ENCODE data around the gene KRT86. TPM values are rescaled to one million over a fixed set of nuclear protein-coding genes. Genes with fewer than 3 reads are reported as not detected.

Gene KRT86
- total and polyA plus RNA-seq, 2 of the 8 experiments (the other 6 are each of a cell fraction or from before 2014, with no cell fraction given): 0.12 TPM; not detected in 1

DNA sequence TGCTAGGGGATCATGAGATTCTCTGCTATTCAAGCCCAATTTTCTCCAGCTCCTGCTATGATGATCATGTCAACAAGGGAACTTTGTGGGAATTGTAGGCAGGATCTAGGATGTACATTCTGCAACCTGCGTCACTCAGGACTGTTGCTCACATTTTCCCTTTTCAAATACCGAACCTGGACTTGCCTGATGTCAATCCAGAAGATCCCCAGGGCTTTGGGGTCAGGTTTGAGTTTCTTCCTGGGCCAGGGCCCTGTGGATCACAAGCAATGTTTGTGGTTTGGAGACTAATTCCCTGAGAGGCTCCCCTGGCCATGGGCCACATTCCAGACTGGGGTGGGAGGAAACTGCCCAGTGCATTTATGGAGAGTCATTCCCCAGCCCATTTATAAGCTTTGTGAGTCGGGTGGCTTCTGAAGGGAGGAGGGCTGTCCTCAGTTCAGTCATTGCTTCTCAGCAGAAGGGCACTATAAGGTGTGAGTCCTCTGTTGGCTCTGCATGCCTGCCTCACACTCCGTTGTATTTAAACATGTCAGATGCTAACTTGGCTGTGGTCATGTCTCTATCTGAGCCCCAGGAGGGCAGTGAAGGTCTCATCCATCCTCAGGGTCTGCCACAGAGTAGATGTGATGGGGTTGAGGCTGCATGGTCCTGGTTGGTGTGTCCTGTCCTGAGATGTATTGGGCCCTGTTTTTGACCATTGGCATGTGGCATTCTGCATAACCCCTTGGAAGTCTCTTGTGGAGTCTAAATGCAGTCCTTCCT is 6.5 kb downstream of the KRT86 start:
- Histone ChIP-seq H3K79me2 (ENCODE audit: control insufficient read depth in 1 of 2, insufficient read depth in 2 of 2, low read length in 2 of 2) (no peaks in the 10 kb centered on the region), H3K56ac (replicated peaks; ENCODE audit: insufficient read length, low read depth, low read length) (no peak overlapping the region), H3K9ac (replicated peaks in 1 of 4; ENCODE audit: extremely low read depth in 1 of 4, low read depth in 3 of 4, low read length in 3 of 4) (no peak overlapping the region), H3K14ac (ENCODE audit: insufficient read length) (no peak overlapping the region), H2BK15ac (ENCODE audit: low read length) (no peak overlapping the region), H2BK5ac (ENCODE audit: low read depth, low read length) (no peak overlapping the region), H3K23me2 (ENCODE audit: low read depth, low read length) (peaks cover 4% of the 10 kb centered on the region; the same call in 1 of the 2 replicates), H3K18ac (ENCODE audit: extremely low read depth, low read length) (no peak overlapping the region), H2BK20ac (ENCODE audit: low read length) (no peak overlapping the region), H3K27me3 (replicated peaks in 1 of 4; ENCODE audit: control insufficient read depth in 3 of 4, extremely low read depth in 1 of 4, insufficient read depth in 3 of 4, low read length in 3 of 4) (peaks cover 0 to 12% (median 5%) of the 10 kb centered on the region in 4 experiments; a peak in 4 of 7 replicates), H3K4me1 (replicated peaks in 1 of 4; ENCODE audit: control insufficient read depth in 3 of 4, insufficient read depth in 4 of 4, low read length in 3 of 4) (peaks cover 0 to 4% (median 0%) of the 10 kb centered on the region in 4 experiments; a peak in 1 of 7 replicates), H3K9me3 (ENCODE audit: insufficient read depth in 2 of 2, low read depth in 1 of 2, low read length in 1 of 2) (no peaks in the 10 kb centered on the region), H3K4me3 (ENCODE audit: extremely low read depth in 1 of 4, insufficient read depth in 2 of 4, low read depth in 3 of 4, low read length in 4 of 4) (no peak overlapping the region), H3K23ac (ENCODE audit: insufficient read length) (no peak overlapping the region), H3K36me3 (ENCODE audit: control insufficient read depth in 2 of 4, insufficient read depth in 4 of 4, low read length in 3 of 4) (no peaks in the 10 kb centered on the region), H3K4me2 (ENCODE audit: insufficient read depth in 1 of 2, low read depth in 2 of 2, low read length in 2 of 2) (no peak overlapping the region), H3K79me1 (ENCODE audit: low read depth, low read length) (no peaks in the 10 kb centered on the region; the same call in 1 of the 2 replicates), H2AFZ (ENCODE audit: low read length) (no peak overlapping the region), H3K27ac (ENCODE audit: low read depth, low read length) (no peak overlapping the region), H4K5ac (ENCODE audit: insufficient read length, low read depth, low read length) (no peak overlapping the region), H4K20me1 (replicated peaks in 1 of 2; ENCODE audit: control insufficient read depth in 1 of 2, insufficient read depth in 2 of 2, low read length in 2 of 2) (no peaks in the 10 kb centered on the region), H4K91ac (replicated peaks; ENCODE audit: insufficient read length, low read length) (no peak overlapping the region), H4K8ac (ENCODE audit: extremely low read depth, insufficient read depth, low read length) (no peak overlapping the region), H2AK5ac (ENCODE audit: low read depth, low read length) (no peak overlapping the region), H2BK120ac (replicated peaks; ENCODE audit: low read depth, low read length) (no peak overlapping the region), H3K4ac (replicated peaks; ENCODE audit: insufficient read length, low read depth, low read length) (no peak overlapping the region), H2BK12ac (ENCODE audit: low read depth, low read length) (no peak overlapping the region)
- WGBS, 2 experiments (ENCODE audit: extremely low coverage in 1 of 2, insufficient coverage in 1 of 2, insufficient read length in 1 of 2, insufficient replicate concordance in 2 of 2, low coverage in 1 of 2, low lambda C conversion rate in 2 of 2, missing lambda C conversion rate in 1 of 2): 73% methylated on average over 4 of the region's 4 CpGs; no CpG with 5 or more reads in 1 of the 2 experiments
- POLR2A ChIA-PET (ENCODE audit: partially characterized antibody): no interaction called here
- FAIRE-seq (no peak), DNase-seq (ENCODE audit: low read depth in 1 of 2, low spot score in 2 of 2) (no peak)
- TF ChIP-seq CREB1 (IDR thresholded peaks at IDR 0.05) (no peak), POLR2A (IDR thresholded peaks at IDR 0.05; ENCODE audit: control extremely low read depth in 1 of 2, low read depth in 2 of 2, low read length in 2 of 2) (no peak), POLR2AphosphoS5 (IDR thresholded peaks at IDR 0.05; ENCODE audit: low read depth, low read length) (no peak), ZNF274 (IDR thresholded peaks at IDR 0.05; ENCODE audit: borderline replicate concordance, extremely low read depth, low read length) (no peak), KDM5A (IDR thresholded peaks at IDR 0.05; ENCODE audit: low read length) (no peak), MAFK (IDR thresholded peaks at IDR 0.05; ENCODE audit: low read depth, low read length) (no peak), JUND (IDR thresholded peaks at IDR 0.05; ENCODE audit: low read length) (no peak)
- TF ChIP-seq, protein P1, sequence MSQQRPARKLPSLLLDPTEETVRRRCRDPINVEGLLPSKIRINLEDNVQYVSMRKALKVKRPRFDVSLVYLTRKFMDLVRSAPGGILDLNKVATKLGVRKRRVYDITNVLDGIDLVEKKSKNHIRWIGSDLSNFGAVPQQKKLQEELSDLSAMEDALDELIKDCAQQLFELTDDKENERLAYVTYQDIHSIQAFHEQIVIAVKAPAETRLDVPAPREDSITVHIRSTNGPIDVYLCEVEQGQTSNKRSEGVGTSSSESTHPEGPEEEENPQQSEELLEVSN (IDR thresholded peaks at IDR 0.05): no peak
- CTCF ChIA-PET (ENCODE audit: partially characterized antibody): interaction anchor here (0.5 to 10.7 kb wide), 28 partner anchors 10 to 141 kb away, joined by 3 to 105 read pairs (median 14); no protein-coding TSS in a partner anchor
